KOPT-K1 (cell line): ENCODE results near the gene NES.

Source experiments
- H3K27ac ChIP-seq: fragments of 200-600 bp; sonication (generic); 2 replicates; pipeline ENCODE4 v1.5.1; 2016; ENCODE audit warnings: antibody characterized with exemption, mild to moderate bottlenecking, low read depth, low read length; ENCODE audit not compliant: poor library complexity, severe bottlenecking
- H3K36me3 ChIP-seq: fragments of 200-600 bp; sonication (generic); 2 replicates; pipeline ENCODE4 v1.5.1; 2017; ENCODE audit warnings: antibody characterized with exemption, mild to moderate bottlenecking, low read length, moderate library complexity; ENCODE audit not compliant: insufficient read depth
- H3K9me3 ChIP-seq: fragments of 200-600 bp; sonication (generic); 2 replicates; pipeline ENCODE4 v1.5.1; 2017; ENCODE audit warnings: antibody characterized with exemption, low read length, mild to moderate bottlenecking; ENCODE audit not compliant: insufficient read depth, poor library complexity, severe bottlenecking

Gene NES

DNA sequence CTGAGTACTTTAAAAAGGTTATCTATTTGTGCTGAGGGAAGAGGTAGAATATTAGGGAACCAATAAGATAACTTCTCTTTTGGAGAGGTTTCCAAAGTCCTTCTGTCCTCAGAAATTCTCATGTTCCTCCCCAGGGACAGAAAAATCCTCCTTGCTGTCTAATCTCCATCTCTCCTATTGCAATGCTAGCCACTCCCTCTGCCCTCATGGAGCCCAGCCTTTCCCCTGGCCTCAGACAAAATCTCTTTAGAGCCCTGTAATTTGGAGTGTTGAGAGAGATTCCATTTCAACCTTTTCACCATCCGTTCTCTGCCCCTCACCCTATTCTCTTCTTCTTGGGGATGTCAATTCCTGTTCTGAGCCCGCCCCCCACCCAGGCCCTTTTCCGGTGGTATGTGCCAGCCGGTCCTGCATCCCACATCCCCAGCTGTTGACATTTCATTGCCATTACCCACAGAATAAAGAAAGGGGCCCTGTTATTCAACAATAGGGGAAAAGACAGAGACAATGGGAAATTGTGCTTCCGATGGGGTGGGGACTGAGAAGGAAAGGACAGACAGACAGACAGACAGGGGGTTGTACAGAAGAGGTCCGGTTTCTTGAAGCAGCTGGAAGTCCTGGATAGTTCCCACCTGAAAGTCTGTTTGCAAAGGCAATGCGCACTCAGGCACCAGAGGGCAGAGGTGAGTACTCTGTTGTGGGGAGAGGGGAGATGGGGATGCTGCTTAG, 58.2 kb downstream of the NES start, which contains the start of gene HAPLN2:
Gene HAPLN2, plus strand, starts transcription at position 563 of the 729 bp plus-strand sequence. CDS start 4,076 bp downstream, outside the sequence.
- Histone ChIP-seq H3K36me3 (no peaks in the 10 kb centered on the region), H3K27ac (no peak within 1 kb of the TSS), H3K9me3 (no peaks in the 10 kb centered on the region)
